Dermis microvascular lymphatic vessel endothelial cell (primary cell): ENCODE results near the gene ENPP7. TPM values are rescaled to one million over a fixed set of nuclear protein-coding genes. Genes with fewer than 3 reads are reported as not detected.

Experiments used
- DNase-seq, 2 donors: peaks; one replicate each; pipeline versions ENCODE4 v3.0.0 to v3.0.0-alpha.2; 2010; ENCODE audit warnings: low read depth in 2 of 2
- total RNA-seq: library from RNA; depleted of rRNA; stranded (reverse); fragments of >200 nt; gene quantifications from 2 replicates; pipeline ENCODE4 v1.2.1, GENCODE V29; 2014

ENPP7 gene
- total RNA-seq, 1 donor from 2014 or later, result not detected

GRCh38 chr17:79776376-79777119, 45.8 kb downstream of the ENPP7 start:
- peak in 1 of 2 donors; percentile 33 for DNase-seq

- peak in 1 of 2 donors; percentile 54 for DNase-seq
Observed at GRCh38 chr17:79777120-79777893, 46.6 kb downstream of the ENPP7 start.

- peak in 1 of 2 donors; percentile 70 for DNase-seq
Observed at GRCh38 chr17:79777894-79778503, 47.3 kb downstream of the ENPP7 start, which contains the start of gene CBX2. TSS of gene CBX2 (plus strand) at chr17:79778148. CDS start at chr17:79778236, 88 bp downstream.

- DNase-seq, result peak in 1 of 2 donors; percentile 23
Observed at GRCh38 chr17:79778504-79779083, 47.9 kb downstream of the ENPP7 start.

- no peak for DNase-seq
Observed at GRCh38 chr17:79779084-79779529, 48.4 kb downstream of the ENPP7 start.

GRCh38 chr17:79779661-79780365, 49.1 kb downstream of the ENPP7 start:
- DNase-seq, result no peak

GRCh38 chr17:79781012-79781650, 50.4 kb downstream of the ENPP7 start:
- no peak for DNase-seq

GRCh38 chr17:79781736-79782575, 51.2 kb downstream of the ENPP7 start:
- no peak for DNase-seq

- DNase-seq, result no peak
Observed at GRCh38 chr17:79783891-79784290, 53.1 kb downstream of the ENPP7 start.

- DNase-seq, result no peak
Observed at GRCh38 chr17:79784353-79785016, 53.7 kb downstream of the ENPP7 start.

- no peak for DNase-seq
Observed at GRCh38 chr17:79785017-79785899, 54.5 kb downstream of the ENPP7 start.

- DNase-seq, result no peak
Observed at GRCh38 chr17:79785900-79786810, 55.4 kb downstream of the ENPP7 start.

GRCh38 chr17:79786930-79787643, 56.3 kb downstream of the ENPP7 start:
- DNase-seq, result no peak

GRCh38 chr17:79788455-79788854, 57.7 kb downstream of the ENPP7 start:
- DNase-seq, result no peak

- DNase-seq, result no peak
Observed at GRCh38 chr17:79788989-79789942, 58.5 kb downstream of the ENPP7 start.
